GM12878 (cell line): Measurements from ENCODE around the gene SLC12A1. TPM values are rescaled to one million over a fixed set of nuclear protein-coding genes. Genes with fewer than 3 reads are reported as not detected.

ENCODE experiments used
- ATAC-seq: fragments of 200-7000 bp; cut with Tn5 transposase; 3 replicates; pipeline ENCODE4 v1.9.1; 2020; ENCODE audit warnings: mild to moderate bottlenecking, moderate library complexity
- BruUV-seq: library from RNA; stranded (reverse); fragments of 400-500 nt; replicated peaks from 2 replicates; lab custom pipeline; 2021; lab: Mats Ljungman, UMichigan
- CTCF ChIA-PET: fragments of 300-600 bp; sonication (Branson Sonifier 250); formaldehyde crosslinking; extraction: SDS; loops from one replicate; lab custom pipeline; 2021; ENCODE audit warnings: inconsistent platforms; lab: Yijun Ruan, JAX
- POLR2A ChIA-PET: fragments of 350-600 bp; formaldehyde crosslinking; extraction: SDS; loops from one replicate; lab custom pipeline; 2021; ENCODE audit warnings: inconsistent platforms; lab: Charles Lee
- RAD21 ChIA-PET: fragments of 300-600 bp; sonication (Branson Sonifier 250); formaldehyde crosslinking; loops from one replicate; lab custom pipeline; 2023; ENCODE audit warnings: antibody characterized with exemption; ENCODE audit not compliant: unreplicated experiment; lab: Charles Lee
- SMC1A ChIA-PET: fragments of 300-600 bp; sonication (Branson Sonifier 250); formaldehyde crosslinking; loops from one replicate; lab custom pipeline; 2023; ENCODE audit not compliant: unreplicated experiment, uncharacterized antibody; lab: Charles Lee
- DNase-seq: peaks from one replicate; pipeline ENCODE4 v3.0.0-alpha.2; 2011; ENCODE audit warnings: low read depth, low spot score
- FAIRE-seq: peaks from 3 replicates; lab custom pipeline; 2011; peaks lifted over from hg19 to GRCh38; lab: Jason Lieb, UNC
- H2AFZ ChIP-seq: 2 replicates; pipeline ENCODE4 v1.6.0; 2011; ENCODE audit warnings: low read depth, low read length, control low read depth; ENCODE audit not compliant: control insufficient read depth
- H3K27ac ChIP-seq: 2 replicates; pipeline ENCODE4 v1.5.1; 2011; ENCODE audit warnings: control low read depth; ENCODE audit not compliant: control insufficient read depth, insufficient read depth
- H3K27me3 ChIP-seq, 2 experiments: replicated peaks in 1 of 2; 2 replicates each; pipeline versions ENCODE4 v1.6.0 to v1.6.1; 2011; ENCODE audit warnings: low read length in 1 of 2; ENCODE audit not compliant: control insufficient read depth in 2 of 2, insufficient read depth in 2 of 2
- H3K36me3 ChIP-seq, 2 experiments: 2 replicates each; pipeline ENCODE4 v1.5.1; 2011; ENCODE audit warnings: low read length in 1 of 2; ENCODE audit not compliant: control insufficient read depth in 2 of 2, insufficient read depth in 2 of 2
- H3K4me1 ChIP-seq: 2 replicates; pipeline ENCODE4 v1.6.1; 2011; ENCODE audit warnings: mild to moderate bottlenecking, low read length, moderate library complexity, mixed read lengths; ENCODE audit not compliant: control insufficient read depth, insufficient read depth
- H3K4me2 ChIP-seq: 2 replicates; pipeline ENCODE4 v1.6.0; 2011; ENCODE audit warnings: control low read depth; ENCODE audit not compliant: control insufficient read depth, insufficient read depth
- H3K4me3 ChIP-seq: fragments of 200-600 bp; sonication (generic); 2 replicates; pipeline ENCODE4 v1.5.1; 2016
- H3K79me2 ChIP-seq: 2 replicates; pipeline ENCODE4 v1.6.0; 2011; ENCODE audit warnings: low read length; ENCODE audit not compliant: control insufficient read depth, insufficient read depth
- H3K9ac ChIP-seq: 2 replicates; pipeline ENCODE4 v1.8.0; 2011; ENCODE audit warnings: low read length, control low read depth, mixed read lengths; ENCODE audit not compliant: control insufficient read depth, insufficient read depth
- H3K9me3 ChIP-seq: replicated peaks from 3 replicates; pipeline ENCODE4 v1.5.1; 2011; ENCODE audit warnings: mild to moderate bottlenecking, low read length; ENCODE audit not compliant: control insufficient read depth, insufficient read depth
- H4K20me1 ChIP-seq: 2 replicates; pipeline ENCODE4 v1.6.0; 2011; ENCODE audit not compliant: control insufficient read depth, insufficient read depth
- ASH2L ChIP-seq: fragments of 300-600, 200-600 bp; sonication (generic); IDR thresholded peaks from 2 replicates; pipeline ENCODE4 v1.6.1; 2017; ENCODE audit warnings: low read depth, mild to moderate bottlenecking, borderline replicate concordance
- GABPA ChIP-seq: IDR thresholded peaks from 2 replicates; pipeline ENCODE4 v1.6.1; 2014; ENCODE audit warnings: antibody characterized with exemption, low read depth, mild to moderate bottlenecking, inconsistent platforms
- MLLT1 ChIP-seq: fragments of 450-650 bp; IDR thresholded peaks from 2 replicates; pipeline ENCODE4 v1.6.1; 2016; ENCODE audit warnings: mild to moderate bottlenecking
- SMC3 ChIP-seq: IDR thresholded peaks from 2 replicates; pipeline ENCODE4 v1.6.1; 2011; ENCODE audit warnings: low read length, improper control_type of control experiment, borderline replicate concordance
- ZNF384 ChIP-seq: IDR thresholded peaks from 2 replicates; pipeline ENCODE4 v1.6.1; 2012; ENCODE audit warnings: low read depth, mild to moderate bottlenecking, low read length, improper control_type of control experiment, borderline replicate concordance
- ZNF592 ChIP-seq: fragments of 450-650 bp; IDR thresholded peaks from 2 replicates; pipeline ENCODE4 v1.6.1; 2017; ENCODE audit warnings: mild to moderate bottlenecking, moderate library complexity
- WGBS: methylation state at CpG from one replicate; pipeline ENCODE4 v1.1.6; 2016; ENCODE audit warnings: low lambda C conversion rate; ENCODE audit not compliant: insufficient replicate concordance, insufficient coverage; ENCODE audit errors: missing lambda C conversion rate; 5-methylcytosine and 5-hydroxymethylcytosine counted together
- in situ Hi-C: fragments of 300-500 bp; cut with MboI; formaldehyde crosslinking; loops from 9 replicates; pipeline ENCODE4 v1.14.3; 2018; ENCODE audit warnings: mixed read lengths
- intact Hi-C: fragments of 100-400 bp; cut with micrococcal nuclease; formaldehyde crosslinking; loops from one replicate; pipeline ENCODE4 v1.14.2; 2022; ENCODE audit not compliant: unreplicated experiment
- polyA plus RNA-seq, 11 experiments: library from polyadenylated mRNA; depleted of rRNA in 4 of 11; unstranded in 6 of 11; stranded (reverse) in 5 of 11; fragments of >200 nt; fragmentation: Nextera tagmentation in 4 of 11; fragmentation: Illumina TruSeq in 1 of 11; extraction: Ambion mirVana in 4 of 11; extraction: Trizol in 1 of 11; gene quantifications; 1 replicate in 1 of 11; 2 replicates in 10 of 11; pipeline versions ENCODE4 v1.2.1 to v1.2.3, GENCODE V29; 2011 to 2016; ENCODE audit warnings: inconsistent platforms in 2 of 11, missing spikeins in 2 of 11, low read depth in 1 of 11
- total RNA-seq, 4 experiments: library from RNA; depleted of rRNA in 3 of 4; stranded (reverse); fragments of >200 nt in 3 of 4; fragmentation: Illumina TruSeq in 1 of 4; extraction: Trizol in 1 of 4; gene quantifications; 2 replicates each; pipeline versions ENCODE4 v1.2.1 to v1.2.3, GENCODE V29; 2013 to 2021

The SLC12A1 gene
- total and polyA plus RNA-seq, 10 of the 15 experiments (the other 5 are each of a cell fraction or from before 2014, with no cell fraction given) = under 0.01 TPM; not detected in 9

- TF ChIP-seq SMC3 = no peak
- TF ChIP-seq ZNF592 = no peak
- TF ChIP-seq GABPA = no peak
Measured at GRCh38 chr15:48324949-48325348, 118.8 kb downstream of the SLC12A1 start (continued).

GRCh38 chr15:48325400-48325799 is 119.3 kb downstream of the SLC12A1 start:
- ATAC-seq (peak; percentile 90), DNase-seq (no peak), FAIRE-seq (no peak)
- H3K27me3 ChIP-seq = no peaks in the 10 kb centered on the region
- no peak overlapping the region for H3K9ac ChIP-seq
- TF ChIP-seq ZNF384 (peak; percentile 63; the same call in 1 of the 2 replicates), MLLT1 (peak; percentile 43; the same call in 1 of the 2 replicates), ASH2L (no peak)
- H3K36me3 ChIP-seq = no peaks in the 10 kb centered on the region
- no peaks in the 10 kb centered on the region for H3K9me3 ChIP-seq
- H3K4me1 ChIP-seq = peaks cover 11% of the 10 kb centered on the region; the same call in 1 of the 2 replicates
- H3K4me3 ChIP-seq = no peak overlapping the region
- H3K79me2 ChIP-seq = peaks cover 7% of the 10 kb centered on the region
- in situ Hi-C loops = loop anchor here (25.0 kb wide), 1 partner anchor 1287 kb away; the partner anchor contains the start of genes DTWD1 and FAM227B
- BruUV-seq = no TSS peak
- H3K4me2 ChIP-seq = no peak overlapping the region
- no peaks in the 10 kb centered on the region for H4K20me1 ChIP-seq
- H2AFZ ChIP-seq = no peak overlapping the region
- ChIA-PET RAD21 (interaction anchor here (1.5 kb wide), 1 partner anchor 9 kb away, joined by 3 read pairs; no protein-coding TSS in a partner anchor), POLR2A (interaction anchor here (0.7 kb wide), 3 partner anchors 995 to 1923 kb away, joined by 5 read pairs; no protein-coding TSS in a partner anchor), SMC1A (interaction anchor here (1.7 to 2.4 kb wide), 2 partner anchors 9 to 27 kb away, joined by 6 to 11 read pairs; no protein-coding TSS in a partner anchor), CTCF (interaction anchor here (0.9 to 2.4 kb wide), 4 partner anchors 9 to 40 kb away, joined by 4 to 9 read pairs (median 4); no protein-coding TSS in a partner anchor)
- 78% methylated on average over 5 of the region's 5 CpGs for WGBS
- intact Hi-C loops = no loop called here
- no peak overlapping the region for H3K27ac ChIP-seq
